NCI-H2196 treated with DMSO at 0.1 percent for 48 hours (cell line): ENCODE data around the gene ZNF608.
A peak's percentile ranks its signal among the peaks of the same experiment; 100 is the strongest.

Experiments
- DNase-seq: peaks from one replicate; lab custom pipeline; 2025; ENCODE audit not compliant: unreplicated experiment; lab: John Stamatoyannopoulos, UW

Gene ZNF608

DNA sequence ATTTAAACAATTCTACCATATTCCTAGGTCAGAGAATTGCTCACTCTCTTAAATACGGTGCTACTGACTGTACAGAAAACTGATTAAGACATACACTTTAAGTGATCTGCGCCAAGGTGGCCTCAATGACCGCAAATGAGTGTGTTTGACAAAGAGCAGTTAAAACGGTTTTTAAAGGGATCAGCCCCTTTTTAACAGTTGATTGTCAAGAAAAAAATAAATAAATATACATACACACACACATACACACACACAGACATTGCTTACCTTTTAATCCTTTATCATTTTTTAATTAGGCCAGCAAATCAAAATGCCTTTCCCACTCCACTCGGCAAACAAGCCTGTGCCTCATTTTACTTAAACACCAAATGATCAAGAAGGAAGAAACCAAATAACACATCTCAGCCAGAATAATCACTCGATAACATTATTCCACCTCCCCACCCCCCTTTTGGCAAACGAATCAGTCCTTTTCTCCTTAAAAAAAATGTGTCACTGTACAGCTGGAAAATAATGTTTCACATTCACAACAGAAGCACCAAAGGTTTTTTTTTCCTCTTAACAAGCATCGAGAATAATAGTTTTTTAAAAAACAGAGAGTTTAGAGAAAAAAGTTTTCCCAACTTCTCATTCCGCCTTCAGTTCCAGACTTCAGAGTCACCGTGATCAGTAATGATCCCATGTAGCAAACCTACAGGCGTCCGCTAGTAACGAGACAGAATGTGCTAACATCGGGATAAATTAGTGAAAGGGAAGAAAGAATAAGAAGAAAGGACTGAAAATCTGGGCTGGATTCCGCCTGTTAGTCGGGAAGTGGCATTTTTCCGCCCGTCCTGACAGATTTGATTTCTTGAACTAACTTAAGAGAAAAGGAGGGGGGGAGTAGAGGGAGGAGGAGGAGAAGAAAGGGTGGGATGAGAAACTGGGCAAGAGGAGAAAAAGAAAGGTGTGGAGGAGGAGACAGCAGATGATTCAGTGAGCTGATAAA is at the start of gene ZNF608:
Gene ZNF608 (minus strand): TSS at position 712 of the 988 bp plus-strand sequence. CDS start 1,650 bp downstream, outside the sequence.
- DNase-seq = peak; percentile 66

- DNase-seq = no peak
These were observed 49.4 kb upstream of the ZNF608 start for GRCh38 chr5:124795829-124796228.

- DNase-seq = no peak
These were observed 44.7 kb upstream of the ZNF608 start for GRCh38 chr5:124790895-124791732.

DNA sequence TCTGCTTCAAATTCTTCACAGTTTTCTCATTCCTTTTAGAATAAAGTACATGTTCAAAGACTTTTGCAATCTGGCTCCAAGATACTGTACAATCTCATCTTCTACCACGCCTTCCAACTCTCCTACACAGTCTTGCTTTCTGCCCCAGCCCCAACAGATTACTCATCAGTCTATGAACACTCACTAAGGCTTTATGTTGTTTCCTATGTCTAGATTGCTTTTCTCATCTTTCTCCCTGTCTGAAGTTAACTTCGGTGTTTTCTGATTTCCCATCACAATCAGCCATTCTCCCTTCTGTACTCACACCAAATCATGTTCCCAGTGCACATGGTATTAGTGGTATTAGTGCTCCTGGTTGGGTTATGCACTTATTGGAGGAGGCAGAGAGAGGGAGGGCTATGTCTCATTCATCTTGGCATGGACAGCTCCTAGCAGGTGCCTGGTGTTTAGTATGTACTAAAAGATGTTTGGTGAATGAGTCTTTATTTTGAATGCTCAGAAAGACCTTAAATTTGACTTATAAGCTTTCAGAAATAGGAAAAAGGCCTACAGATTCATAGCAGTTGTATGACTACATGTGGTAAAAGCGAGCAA is 44.0 kb upstream of the ZNF608 start:
- DNase-seq = no peak

GRCh38 chr5:124789104-124789605 is 42.7 kb upstream of the ZNF608 start:
- DNase-seq = no peak

GRCh38 chr5:124783794-124784193 is 37.4 kb upstream of the ZNF608 start:
- no peak for DNase-seq

DNA sequence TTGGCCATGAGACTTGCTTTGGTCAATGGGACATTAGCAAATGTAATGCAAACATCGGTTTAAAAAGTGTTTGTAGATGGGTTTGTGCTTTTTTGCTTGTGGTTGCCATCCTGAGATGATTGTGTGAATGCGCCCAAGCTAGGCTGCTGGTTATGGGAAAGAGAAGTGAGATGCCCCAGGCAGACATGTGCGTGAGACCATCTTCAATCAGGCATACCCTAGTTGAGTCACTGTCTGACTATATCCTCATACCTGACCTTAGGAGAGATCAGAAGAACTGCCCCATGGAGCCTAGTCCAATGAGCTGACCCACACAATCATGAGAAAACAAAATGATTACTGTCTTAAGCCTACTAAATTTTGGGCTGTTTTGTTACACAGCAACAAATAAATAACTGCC is 36.8 kb upstream of the ZNF608 start:
- DNase-seq = no peak

DNA sequence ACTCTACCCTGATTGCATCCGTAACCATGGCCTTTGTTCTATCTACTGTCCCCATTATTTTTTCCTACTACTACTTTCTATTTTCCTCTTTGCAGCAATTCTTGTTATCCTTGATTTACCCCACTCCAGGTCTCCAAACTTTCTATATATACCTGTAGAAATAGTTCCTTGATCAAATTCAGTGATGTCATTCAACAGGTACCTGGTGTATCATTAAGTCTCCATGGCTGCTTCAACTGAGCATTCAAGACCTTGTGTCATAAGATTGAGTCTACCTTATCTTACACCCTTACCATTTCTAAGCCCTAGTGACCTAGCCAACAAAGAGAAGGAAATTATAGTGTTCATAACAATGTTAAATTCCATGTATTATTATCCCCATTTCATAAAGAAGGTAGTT is 35.8 kb upstream of the ZNF608 start:
- DNase-seq = no peak

DNA sequence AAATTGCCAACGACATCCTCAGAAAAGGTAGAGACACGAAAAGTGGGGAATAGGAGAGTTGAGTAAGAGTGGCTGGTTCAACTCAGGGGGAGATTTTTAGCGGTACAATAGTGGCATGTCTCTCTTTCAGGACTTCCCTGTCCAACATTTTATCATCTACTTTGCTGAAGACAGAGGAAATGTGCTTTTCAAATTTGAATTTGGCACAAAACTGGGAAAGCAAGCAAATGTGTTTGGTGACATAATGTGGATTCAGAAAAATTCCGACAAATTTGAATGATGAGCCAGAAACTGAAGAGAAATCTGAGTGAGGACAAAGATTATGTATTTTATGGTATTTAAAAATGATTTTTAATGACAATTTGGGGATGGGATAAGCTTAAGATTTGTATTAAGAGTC is 33.6 kb upstream of the ZNF608 start:
- no peak for DNase-seq

DNA sequence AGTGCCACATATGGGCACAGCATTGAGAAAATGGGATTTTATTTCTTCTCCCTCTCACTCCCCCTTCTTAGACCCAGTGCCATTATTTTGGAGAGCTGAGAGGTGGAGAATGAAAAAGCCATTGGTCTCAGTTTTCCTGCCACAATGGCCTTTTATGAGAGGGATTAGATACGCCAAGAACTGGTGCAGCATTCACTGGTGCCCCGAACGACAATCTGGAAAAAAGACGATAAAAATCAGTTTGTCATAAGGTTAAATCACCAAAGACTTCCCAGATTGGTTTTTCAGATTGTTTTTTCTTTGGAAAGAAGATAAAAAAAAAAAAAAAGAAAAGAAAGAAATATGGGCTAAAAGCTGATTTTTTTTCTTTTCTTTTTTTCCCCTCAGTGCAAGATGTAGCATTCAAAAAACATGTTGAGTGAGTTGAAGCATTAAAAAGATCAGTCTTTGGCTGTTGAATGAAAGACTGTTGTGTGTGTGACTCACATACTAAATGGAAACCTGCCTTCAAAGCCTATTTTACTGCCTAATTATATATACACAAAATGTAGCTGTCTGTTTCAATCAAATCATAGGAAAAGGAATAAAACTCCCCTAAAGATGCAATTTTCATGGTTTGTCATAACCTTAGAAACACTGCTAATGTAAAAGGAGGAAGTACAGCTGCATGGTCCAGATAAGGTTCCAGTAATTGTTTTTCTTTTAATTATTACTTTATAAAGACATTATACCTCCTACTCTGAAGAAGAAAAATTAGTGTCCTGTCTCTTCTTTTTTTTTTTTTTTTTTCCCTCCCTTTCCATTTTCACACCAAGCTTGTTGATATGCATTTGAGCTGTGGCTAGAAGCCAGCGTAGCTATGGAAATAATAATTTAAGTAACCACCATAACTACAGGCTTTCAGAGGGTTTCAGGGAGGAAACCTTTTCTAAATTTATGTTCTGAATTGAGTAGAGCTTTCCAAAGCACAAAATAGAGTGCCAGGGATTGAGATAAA is 27.2 kb upstream of the ZNF608 start:
- DNase-seq = no peak

DNA sequence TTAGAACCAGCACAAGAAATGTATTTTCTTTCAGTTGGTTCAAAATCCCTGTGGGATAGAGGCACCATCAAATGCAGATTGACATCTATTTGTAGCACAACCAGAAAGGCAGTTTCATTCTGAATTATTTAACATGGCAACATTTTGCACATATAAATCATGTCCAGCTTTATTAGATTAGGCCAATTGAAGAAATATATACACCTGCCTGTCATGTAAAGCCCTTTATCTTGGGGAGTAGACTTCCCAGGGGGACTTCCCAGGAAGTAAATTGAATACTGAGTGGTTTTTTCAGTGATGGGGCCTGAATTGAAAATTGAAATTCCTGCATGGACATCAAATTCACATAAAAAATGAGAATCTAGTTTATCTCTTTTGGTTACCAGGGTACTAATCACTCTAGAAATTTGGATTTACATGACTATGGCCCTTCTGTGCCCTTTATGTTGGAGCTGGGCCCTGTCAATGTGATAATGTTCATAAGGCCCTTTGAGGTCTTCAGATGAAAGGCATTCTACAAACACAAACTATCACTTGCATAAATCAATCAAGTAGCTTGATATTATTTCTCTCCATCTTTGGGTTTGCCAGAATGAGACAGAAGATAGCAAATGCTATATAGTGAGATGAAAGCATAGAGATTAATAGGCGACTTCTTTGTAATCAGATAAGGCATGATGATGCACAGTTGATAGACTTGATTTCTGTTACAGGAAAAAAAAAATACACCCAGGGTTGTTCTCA is 26.2 kb upstream of the ZNF608 start:
- no peak for DNase-seq

GRCh38 chr5:124771761-124772160 is 25.3 kb upstream of the ZNF608 start:
- DNase-seq = no peak

GRCh38 chr5:124764992-124765611 is 18.7 kb upstream of the ZNF608 start:
- DNase-seq = peak; percentile 82

DNA sequence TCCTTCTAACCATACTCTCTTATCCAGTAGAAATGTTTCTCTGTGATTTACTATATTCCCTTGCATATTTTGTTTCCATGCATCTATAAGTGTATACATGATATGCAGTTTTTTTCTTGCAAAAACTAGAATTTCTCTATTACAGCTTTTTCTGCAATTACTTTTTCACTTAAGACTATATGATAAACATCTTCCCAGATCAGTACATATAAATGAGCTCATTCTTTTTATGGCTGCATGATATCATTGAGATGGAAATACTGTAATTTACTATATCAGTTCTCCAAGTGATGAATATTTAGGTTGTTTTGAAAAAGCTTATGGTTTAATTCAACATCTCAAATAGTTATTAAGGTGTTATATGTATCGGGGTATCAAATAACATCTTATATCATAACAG is 18.1 kb upstream of the ZNF608 start:
- no peak for DNase-seq

DNA sequence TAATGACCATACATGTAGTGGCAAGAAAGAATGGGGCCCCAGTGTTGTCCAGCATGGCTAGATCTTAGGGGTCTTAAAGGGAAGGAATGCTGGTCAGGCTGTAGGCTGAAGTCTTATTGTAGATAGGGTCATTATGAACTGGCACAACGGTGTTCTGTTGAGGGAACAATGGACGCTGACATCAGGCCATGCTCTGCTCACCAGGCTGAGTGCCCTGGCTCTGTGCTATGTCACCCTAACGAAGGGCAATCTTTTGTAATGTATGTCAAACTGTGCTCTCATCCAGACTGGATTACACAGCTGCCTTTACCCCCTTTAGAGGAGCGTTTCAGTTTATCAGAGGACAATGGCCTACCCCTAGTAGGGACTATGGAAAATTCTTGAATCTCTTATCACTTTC is 14.6 kb upstream of the ZNF608 start:
- DNase-seq = no peak

GRCh38 chr5:124760608-124761007 is 14.2 kb upstream of the ZNF608 start:
- no peak for DNase-seq

DNA sequence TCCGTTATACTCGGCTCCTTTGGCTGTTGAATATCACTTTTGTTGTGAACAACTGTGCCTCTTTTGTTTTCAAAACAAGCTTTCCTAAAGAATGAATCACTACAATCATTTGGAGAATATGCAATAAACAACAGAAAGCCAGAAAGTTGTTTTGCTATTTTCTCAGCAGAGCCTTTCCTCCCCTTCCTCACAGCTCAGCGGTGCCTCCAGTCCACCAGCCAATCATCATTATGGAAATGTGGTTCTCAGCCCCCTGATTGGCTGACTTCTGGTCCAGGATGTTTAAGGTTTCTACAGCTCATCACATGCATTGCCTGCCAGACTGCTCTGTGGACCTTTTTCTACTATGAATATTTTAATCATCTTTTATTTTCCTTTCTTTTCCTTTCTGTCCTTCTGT is 9.1 kb upstream of the ZNF608 start:
- DNase-seq = peak; percentile 53

GRCh38 chr5:124755041-124755440 is 8.6 kb upstream of the ZNF608 start:
- no peak for DNase-seq
